Body of pancreas (tissue), 4 donors: Measurements from ENCODE around the gene CPOX.

Experiments used
- CTCF ChIP-seq, 7 experiments: fragments of 450-650 bp in 4 of 7; fragments of 200-600 bp in 3 of 7; sonication (generic) in 3 of 7; IDR thresholded peaks; one replicate each; pipeline ENCODE4 v1.5.1; 2016 to 2019; ENCODE audit warnings: antibody characterized with exemption in 7 of 7
- POLR2A ChIP-seq, 3 donors: fragments of 450-650 bp; IDR thresholded peaks; one replicate each; pipeline ENCODE4 v1.6.1; 2016; ENCODE audit warnings: antibody characterized with exemption in 3 of 3, mild to moderate bottlenecking in 2 of 3

DNA sequence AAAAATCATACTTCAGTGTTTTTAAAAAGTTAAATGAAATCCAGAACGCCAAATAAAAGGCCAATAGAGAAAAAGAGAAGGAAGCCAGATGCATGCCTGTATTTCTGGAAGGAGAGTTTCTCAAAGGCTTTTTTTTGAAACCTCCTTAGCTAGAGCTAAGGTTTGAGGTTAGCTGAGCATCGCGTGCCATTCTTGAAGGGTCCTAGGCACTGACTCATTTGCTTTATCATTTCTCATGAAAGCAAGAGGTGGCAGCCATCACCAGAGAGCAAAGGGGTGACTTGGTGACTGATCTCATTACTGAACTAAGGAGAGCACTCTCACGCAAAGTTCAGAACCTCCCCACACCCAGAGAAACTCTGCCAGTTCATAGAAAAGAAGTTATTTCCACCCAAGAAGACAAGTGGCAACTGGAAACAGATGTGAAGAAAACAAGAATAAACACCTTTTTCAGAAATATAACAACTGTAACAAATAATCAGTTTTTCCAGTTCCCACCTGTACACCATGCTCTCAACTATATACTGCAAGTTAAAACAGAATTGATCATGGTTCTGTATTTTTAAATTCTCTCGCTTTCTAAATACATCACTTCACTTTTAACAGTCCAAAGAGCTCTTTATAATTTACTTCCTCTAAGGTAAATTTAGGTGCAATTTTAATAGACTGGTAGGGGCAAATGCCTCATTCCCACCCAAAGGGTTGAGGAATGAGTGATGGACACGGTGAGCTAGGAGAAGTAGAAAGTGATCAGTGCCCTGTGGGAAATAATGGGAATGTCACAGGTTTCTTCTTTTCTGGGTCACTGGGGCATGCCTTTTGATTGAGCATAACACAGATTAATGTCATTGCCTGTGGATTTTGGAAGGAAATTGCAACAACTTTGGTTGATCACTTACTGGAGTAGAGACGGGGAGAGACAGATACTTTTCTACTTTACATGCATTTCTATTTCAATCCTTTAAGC lies 37.0 kb downstream of the CPOX start:
- TF ChIP-seq CTCF (IDR thresholded peaks at IDR 0.05) (no peak), POLR2A (IDR thresholded peaks at IDR 0.05) (no peak)
